ENCODE measurements around the gene COA1.
"Not testable (repeated sequence)": the region's sequence is repeated elsewhere in the genome, so short reads cannot be mapped to it uniquely, and the experiment has no call there.

DNA sequence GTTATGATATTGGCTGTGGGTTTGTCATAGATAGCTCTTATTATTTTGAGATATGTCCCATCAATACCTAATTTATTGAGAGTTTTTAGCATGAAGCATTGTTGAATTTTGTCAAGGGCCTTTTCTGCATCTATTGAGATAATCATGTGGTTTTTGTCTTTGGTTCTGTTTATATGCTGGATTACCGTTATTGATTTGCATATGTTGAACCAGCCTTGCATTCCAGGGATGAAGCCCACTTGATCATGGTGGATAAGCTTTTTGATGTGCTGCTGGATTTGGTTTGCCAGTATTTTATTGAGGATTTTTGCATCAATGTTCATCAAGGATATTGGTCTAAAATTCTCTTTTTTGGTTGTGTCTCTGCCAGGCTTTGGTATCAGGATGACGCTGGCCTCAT is 45.9 kb upstream of the COA1 start:
- TF ChIP-seq, protein P1, sequence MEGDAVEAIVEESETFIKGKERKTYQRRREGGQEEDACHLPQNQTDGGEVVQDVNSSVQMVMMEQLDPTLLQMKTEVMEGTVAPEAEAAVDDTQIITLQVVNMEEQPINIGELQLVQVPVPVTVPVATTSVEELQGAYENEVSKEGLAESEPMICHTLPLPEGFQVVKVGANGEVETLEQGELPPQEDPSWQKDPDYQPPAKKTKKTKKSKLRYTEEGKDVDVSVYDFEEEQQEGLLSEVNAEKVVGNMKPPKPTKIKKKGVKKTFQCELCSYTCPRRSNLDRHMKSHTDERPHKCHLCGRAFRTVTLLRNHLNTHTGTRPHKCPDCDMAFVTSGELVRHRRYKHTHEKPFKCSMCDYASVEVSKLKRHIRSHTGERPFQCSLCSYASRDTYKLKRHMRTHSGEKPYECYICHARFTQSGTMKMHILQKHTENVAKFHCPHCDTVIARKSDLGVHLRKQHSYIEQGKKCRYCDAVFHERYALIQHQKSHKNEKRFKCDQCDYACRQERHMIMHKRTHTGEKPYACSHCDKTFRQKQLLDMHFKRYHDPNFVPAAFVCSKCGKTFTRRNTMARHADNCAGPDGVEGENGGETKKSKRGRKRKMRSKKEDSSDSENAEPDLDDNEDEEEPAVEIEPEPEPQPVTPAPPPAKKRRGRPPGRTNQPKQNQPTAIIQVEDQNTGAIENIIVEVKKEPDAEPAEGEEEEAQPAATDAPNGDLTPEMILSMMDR (IDR thresholded peaks at IDR 0.05; ENCODE audit: low read depth, low read length) = not testable (repeated sequence)
- TF ChIP-seq EZH2phosphoT487 (IDR thresholded peaks at IDR 0.05; ENCODE audit: low read depth) = not testable (repeated sequence)
